Naive thymus-derived CD4-positive, alpha-beta T cell (primary cell): ENCODE measurements around the gene GSAP. TPM values are rescaled to one million over a fixed set of nuclear protein-coding genes. Genes with fewer than 3 reads are reported as not detected.

Experiments
- ATAC-seq: fragments of 150-1000 bp; cut with Tn5 transposase; 2 replicates; pipeline ENCODE4 v1.10.0; 2021; ENCODE audit warnings: mild to moderate bottlenecking, moderate library complexity
- CTCF ChIA-PET: fragments of 350-600 bp; sonication (Branson Sonifier 250); formaldehyde crosslinking; loops from one replicate; lab custom pipeline; 2021; ENCODE audit warnings: antibody characterized with exemption; lab: Charles Lee
- POLR2A ChIA-PET: fragments of 350-600 bp; sonication (Branson Sonifier 250); formaldehyde crosslinking; loops from one replicate; lab custom pipeline; 2021; ENCODE audit warnings: antibody characterized with exemption, inconsistent platforms; lab: Charles Lee
- DNase-seq, 9 donors: peaks; one replicate each; pipeline versions ENCODE4 v3.0.0 to v3.0.0-alpha.2; 2020 to 2022; ENCODE audit warnings: mixed read lengths in 1 of 9
- H3K27ac ChIP-seq: one replicate; pipeline ENCODE4 v1.7.0; 2013; ENCODE audit warnings: mild to moderate bottlenecking, low read depth, low read length, moderate library complexity
- H3K27me3 ChIP-seq, 2 donors: one replicate each; pipeline ENCODE4 v1.7.0; 2013; ENCODE audit warnings: low read length in 2 of 2, mild to moderate bottlenecking in 2 of 2, moderate library complexity in 2 of 2; ENCODE audit not compliant: control insufficient read depth in 2 of 2, insufficient read depth in 2 of 2
- H3K36me3 ChIP-seq, 3 experiments: 1 replicate in 2 of 3; 2 replicates in 1 of 3; pipeline ENCODE4 v1.7.0; 2013; ENCODE audit warnings: low read length in 3 of 3, mild to moderate bottlenecking in 3 of 3, moderate library complexity in 1 of 3; ENCODE audit not compliant: insufficient read depth in 3 of 3, control insufficient read depth in 2 of 3
- H3K4me1 ChIP-seq, 2 donors: one replicate each; pipeline ENCODE4 v1.7.0; 2013; ENCODE audit warnings: low read length in 2 of 2, mild to moderate bottlenecking in 2 of 2, moderate library complexity in 1 of 2; ENCODE audit not compliant: control insufficient read depth in 2 of 2, insufficient read depth in 2 of 2
- H3K4me3 ChIP-seq: 2 replicates; pipeline ENCODE4 v1.7.0; 2013; ENCODE audit warnings: mild to moderate bottlenecking, low read length
- H3K9me3 ChIP-seq, 3 experiments: 1 replicate in 2 of 3; 2 replicates in 1 of 3; pipeline ENCODE4 v1.7.0; 2013; ENCODE audit warnings: low read length in 3 of 3; ENCODE audit not compliant: control insufficient read depth in 2 of 3
- H3K27ac Mint-ChIP-seq, 9 donors: one replicate each; pipeline ENCODE4 v1.8.0; 2020 to 2022; ENCODE audit warnings: mixed read lengths in 9 of 9, mild to moderate bottlenecking in 8 of 9, moderate library complexity in 5 of 9, inconsistent platforms in 2 of 9
- H3K27me3 Mint-ChIP-seq, 5 donors: one replicate each; pipeline ENCODE4 v1.8.0; 2021 to 2022; ENCODE audit warnings: mixed read lengths in 5 of 5, mild to moderate bottlenecking in 1 of 5
- H3K36me3 Mint-ChIP-seq, 5 donors: one replicate each; pipeline ENCODE4 v1.8.0; 2020 to 2022; ENCODE audit warnings: mixed read lengths in 5 of 5, mild to moderate bottlenecking in 3 of 5, inconsistent platforms in 1 of 5
- H3K4me1 Mint-ChIP-seq, 7 donors: one replicate each; pipeline ENCODE4 v1.8.0; 2020 to 2022; ENCODE audit warnings: mixed read lengths in 7 of 7, mild to moderate bottlenecking in 3 of 7, inconsistent platforms in 1 of 7
- H3K4me3 Mint-ChIP-seq, 10 donors: one replicate each; pipeline ENCODE4 v1.8.0; 2020 to 2022; ENCODE audit warnings: mild to moderate bottlenecking in 10 of 10, mixed read lengths in 10 of 10, moderate library complexity in 6 of 10, inconsistent platforms in 2 of 10
- H3K9me3 Mint-ChIP-seq, 11 donors: one replicate each; pipeline ENCODE4 v1.8.0; 2020 to 2022; ENCODE audit warnings: mixed read lengths in 11 of 11, mild to moderate bottlenecking in 4 of 11, inconsistent platforms in 1 of 11, moderate library complexity in 1 of 11
- intact Hi-C, 2 donors: fragments of 100-400 bp; cut with micrococcal nuclease; formaldehyde crosslinking; loops; one replicate each; pipeline ENCODE4 v1.15.1; 2023
- polyA plus RNA-seq, 2 donors: library from polyadenylated mRNA; unstranded; fragments of 300-500 nt; fragmentation: Illumina TruSeq; gene quantifications; one replicate each; pipeline ENCODE4 v1.2.3, GENCODE V29; 2021
- total RNA-seq, 6 experiments: library from RNA in 5 of 6; stranded (reverse) in 5 of 6; gene quantifications; 1 replicate in 5 of 6; 2 replicates in 1 of 6; pipeline ENCODE4 v1.2.3 and lab custom pipeline; 2021 to 2026

Gene GSAP
- total and polyA plus RNA-seq, 7 experiments from 2014 or later, result 6.6 to 59.8 (median 29.1) TPM

- no peak overlapping the region for H3K4me3 ChIP-seq
- H3K27me3 ChIP-seq, result no peaks in the 10 kb centered on the region
- peaks cover 46 to 49% of the 10 kb centered on the region in 2 donors for H3K4me1 ChIP-seq
- Mint-ChIP-seq H3K27ac (peak overlapping the region; percentile 67 to 90 (median 81)), H3K36me3 (peaks cover 0 to 15% (median 9%) of the 10 kb centered on the region in 5 donors), H3K27me3 (peaks cover 0 to 14% (median 0%) of the 10 kb centered on the region in 5 donors), H3K4me1 (peaks cover 34 to 68% (median 62%) of the 10 kb centered on the region in 7 donors), H3K9me3 (no peaks in the 10 kb centered on the region), H3K4me3 (peak overlapping the region; percentile 21 to 96 (median 61))
- peaks cover 0 to under 1% (median 0%) of the 10 kb centered on the region in 3 experiments for H3K36me3 ChIP-seq
- DNase-seq (peak in 7 of 9 donors; percentile 12 to 73 (median 68)), ATAC-seq (peak; percentile 31)
- ChIA-PET CTCF (interaction anchor here (0.9 to 2.2 kb wide), 3 partner anchors 18 to 22 kb away, joined by 3 to 6 read pairs (median 5); no protein-coding TSS in a partner anchor), POLR2A (interaction anchor here (0.6 to 4.6 kb wide), 8 partner anchors 16 to 342 kb away, joined by 3 to 26 read pairs (median 4); partner anchors contain the start of genes GSAP and RSBN1L)
- intact Hi-C loops, result loop anchor here (1.0 to 5.0 kb wide), 6 partner anchors 11 to 343 kb away; partner anchors contain the start of genes GSAP (in 1 of the 2) and RSBN1L (in 1 of the 2)
- H3K27ac ChIP-seq, result no peak overlapping the region
- no peaks in the 10 kb centered on the region for H3K9me3 ChIP-seq
Observed at GRCh38 chr7:77354484-77354883, 61.7 kb downstream of the GSAP start.

GRCh38 chr7:77353911-77354310 is 62.2 kb downstream of the GSAP start:
- Mint-ChIP-seq H3K4me3 (peak overlapping the region in 9 of 10 donors; percentile 21 to 96 (median 63)), H3K27me3 (peaks cover 0 to 14% (median 0%) of the 10 kb centered on the region in 5 donors), H3K9me3 (no peaks in the 10 kb centered on the region), H3K4me1 (peaks cover 35 to 73% (median 67%) of the 10 kb centered on the region in 7 donors), H3K27ac (peak overlapping the region; percentile 5 to 90 (median 81)), H3K36me3 (peaks cover 0 to 15% (median 8%) of the 10 kb centered on the region in 5 donors)
- Histone ChIP-seq H3K4me3 (no peak overlapping the region), H3K4me1 (peaks cover 51 to 55% of the 10 kb centered on the region in 2 donors), H3K9me3 (no peaks in the 10 kb centered on the region), H3K27me3 (no peaks in the 10 kb centered on the region), H3K36me3 (no peaks in the 10 kb centered on the region), H3K27ac (no peak overlapping the region)
- ATAC-seq, result no peak
- intact Hi-C loops, result loop anchor here (1.0 to 5.0 kb wide), 6 partner anchors 11 to 343 kb away; partner anchors contain the start of genes GSAP (in 1 of the 2) and RSBN1L (in 1 of the 2)
- no peak for DNase-seq
- CTCF ChIA-PET, result interaction anchor here (0.5 to 2.2 kb wide), 5 partner anchors 17 to 150 kb away, joined by 3 to 6 read pairs (median 4); partner anchors contain the start of gene GSAP
- POLR2A ChIA-PET, result interaction anchor here (0.6 to 4.6 kb wide), 7 partner anchors 17 to 342 kb away, joined by 3 to 26 read pairs (median 4); partner anchors contain the start of genes GSAP and RSBN1L

GRCh38 chr7:77353407-77353721 is 62.8 kb downstream of the GSAP start:
- POLR2A ChIA-PET, result interaction anchor here (4.6 kb wide), 1 partner anchor 62 kb away, joined by 26 read pairs; the partner anchor contains the start of gene GSAP
- H3K27me3 Mint-ChIP-seq, result peaks cover 0 to 14% (median 0%) of the 10 kb centered on the region in 5 donors

GRCh38 chr7:77352665-77353406 is 63.3 kb downstream of the GSAP start:
- CTCF ChIA-PET, result interaction anchor here (0.7 kb wide), 1 partner anchor 1325 kb away, joined by 3 read pairs; no protein-coding TSS in a partner anchor
- peaks cover 55 to 59% of the 10 kb centered on the region in 2 donors for H3K4me1 ChIP-seq

More at GRCh38 chr7:77353407-77353721, 62.8 kb downstream of the GSAP start:
- intact Hi-C loops, result loop anchor here in 1 of 2 donors (5.0 kb wide), 2 partner anchors 161 to 344 kb away; partner anchors contain the start of gene RSBN1L
- H3K4me3 Mint-ChIP-seq, result peak overlapping the region in 9 of 10 donors; percentile 13 to 96 (median 63)
- CTCF ChIA-PET, result interaction anchor here (0.5 to 0.6 kb wide), 2 partner anchors 106 to 150 kb away, joined by 3 read pairs; no protein-coding TSS in a partner anchor
- H3K27ac Mint-ChIP-seq, result peak overlapping the region; percentile 22 to 90 (median 78)
- Histone ChIP-seq H3K27me3 (no peaks in the 10 kb centered on the region), H3K9me3 (no peaks in the 10 kb centered on the region), H3K4me3 (no peak overlapping the region), H3K27ac (no peak overlapping the region), H3K36me3 (no peaks in the 10 kb centered on the region), H3K4me1 (peaks cover 55 to 56% of the 10 kb centered on the region in 2 donors)
- H3K36me3 Mint-ChIP-seq, result peaks cover 0 to 17% (median 9%) of the 10 kb centered on the region in 5 donors
- H3K9me3 Mint-ChIP-seq, result no peaks in the 10 kb centered on the region
- DNase-seq (no peak), ATAC-seq (no peak)
- H3K4me1 Mint-ChIP-seq, result peaks cover 40 to 79% (median 73%) of the 10 kb centered on the region in 7 donors

GRCh38 chr7:77351539-77352004 is 64.6 kb downstream of the GSAP start:
- Histone ChIP-seq H3K9me3 (no peaks in the 10 kb centered on the region), H3K4me1 (peaks cover 55 to 59% of the 10 kb centered on the region in 2 donors), H3K27me3 (no peaks in the 10 kb centered on the region), H3K27ac (peak overlapping the region; percentile 42), H3K4me3 (peak overlapping the region; percentile 6), H3K36me3 (no peaks in the 10 kb centered on the region)
- ChIA-PET CTCF (interaction anchor here (0.6 kb wide), 1 partner anchor 21 kb away, joined by 5 read pairs; no protein-coding TSS in a partner anchor), POLR2A (interaction anchor here (1.2 to 2.4 kb wide), 3 partner anchors 23 to 63 kb away, joined by 4 to 16 read pairs (median 8); partner anchors contain the start of gene GSAP)
- peaks cover 0 to 11% (median 0%) of the 10 kb centered on the region in 5 donors for H3K27me3 Mint-ChIP-seq
- peak overlapping the region; percentile 70 to 96 (median 85) for H3K4me3 Mint-ChIP-seq
- H3K36me3 Mint-ChIP-seq, result peaks cover 0 to 14% (median 4%) of the 10 kb centered on the region in 5 donors
- intact Hi-C loops, result loop anchor here (1.0 to 5.0 kb wide), 5 partner anchors 19 to 346 kb away; partner anchors contain the start of genes GSAP (in 1 of the 2), PTPN12 (in 1 of the 2) and RSBN1L (in 1 of the 2)
- H3K9me3 Mint-ChIP-seq, result no peaks in the 10 kb centered on the region
- ATAC-seq (peak; percentile 90), DNase-seq (peak; percentile 14 to 69 (median 57))
- H3K27ac Mint-ChIP-seq, result peak overlapping the region; percentile 84 to 96 (median 90)
- peaks cover 47 to 82% (median 79%) of the 10 kb centered on the region in 7 donors for H3K4me1 Mint-ChIP-seq

More at GRCh38 chr7:77352665-77353406, 63.3 kb downstream of the GSAP start:
- peak overlapping the region in 9 of 10 donors; percentile 21 to 96 (median 63) for H3K4me3 Mint-ChIP-seq
- H3K9me3 ChIP-seq, result no peaks in the 10 kb centered on the region
- H3K36me3 Mint-ChIP-seq, result peaks cover 0 to 19% (median 9%) of the 10 kb centered on the region in 5 donors
- DNase-seq (peak in 3 of 9 donors; percentile 13 to 22 (median 18)), ATAC-seq (peak; percentile 15)
- H3K4me3 ChIP-seq, result no peak overlapping the region
- H3K27ac Mint-ChIP-seq, result peak overlapping the region; percentile 8 to 90 (median 74)
- peaks cover 0 to 14% (median 0%) of the 10 kb centered on the region in 5 donors for H3K27me3 Mint-ChIP-seq
- no peaks in the 10 kb centered on the region for H3K27me3 ChIP-seq
- intact Hi-C loops, result loop anchor here in 1 of 2 donors (5.0 kb wide), 2 partner anchors 161 to 344 kb away; partner anchors contain the start of gene RSBN1L
- H3K36me3 ChIP-seq, result no peaks in the 10 kb centered on the region
- H3K4me1 Mint-ChIP-seq, result peaks cover 45 to 83% (median 77%) of the 10 kb centered on the region in 7 donors
- no peak overlapping the region for H3K27ac ChIP-seq
- POLR2A ChIA-PET, result interaction anchor here (1.5 to 4.6 kb wide), 3 partner anchors 57 to 62 kb away, joined by 4 to 26 read pairs (median 16); partner anchors contain the start of gene GSAP
- H3K9me3 Mint-ChIP-seq, result no peaks in the 10 kb centered on the region
